Activated CD8-positive, alpha-beta memory T cell treated with anti-CD3 and anti-CD28 coated beads, Interleukin-2, amount 50 U/mL, for 24 hours (primary cell): Measurements from ENCODE around the gene RAB3GAP1.
"Not testable (repeated sequence)": the region's sequence is repeated elsewhere in the genome, so short reads cannot be mapped to it uniquely, and the experiment has no call there.

ENCODE experiments used
- DNase-seq: peaks from one replicate; pipeline ENCODE4 v3.0.0-alpha.2; 2020; ENCODE audit errors: extremely low read depth

Gene RAB3GAP1

GRCh38 chr2:135055182-135055786, 3.2 kb downstream of the RAB3GAP1 start:
- no peak for DNase-seq

GRCh38 chr2:135056790-135057189, 4.7 kb downstream of the RAB3GAP1 start:
- no peak for DNase-seq

- DNase-seq = no peak
These were observed 7.5 kb downstream of the RAB3GAP1 start for GRCh38 chr2:135059577-135059976.

- no peak for DNase-seq
These were observed 11.1 kb downstream of the RAB3GAP1 start for GRCh38 chr2:135063210-135063609.

- DNase-seq = no peak
These were observed 12.1 kb downstream of the RAB3GAP1 start for GRCh38 chr2:135064149-135064548.

GRCh38 chr2:135066710-135067109, 14.6 kb downstream of the RAB3GAP1 start:
- no peak for DNase-seq

- no peak for DNase-seq
These were observed 20.3 kb downstream of the RAB3GAP1 start for GRCh38 chr2:135072125-135072997.

GRCh38 chr2:135074216-135074615, 22.1 kb downstream of the RAB3GAP1 start:
- no peak for DNase-seq

GRCh38 chr2:135076556-135076955, 24.5 kb downstream of the RAB3GAP1 start:
- no peak for DNase-seq

- no peak for DNase-seq
These were observed 26.3 kb downstream of the RAB3GAP1 start for GRCh38 chr2:135078417-135078816.

- DNase-seq = no peak
These were observed 34.1 kb downstream of the RAB3GAP1 start for GRCh38 chr2:135086222-135086621.

- DNase-seq = not testable (repeated sequence)
These were observed 37.5 kb downstream of the RAB3GAP1 start for GRCh38 chr2:135089597-135089996.

GRCh38 chr2:135091681-135092080, 39.6 kb downstream of the RAB3GAP1 start:
- no peak for DNase-seq

GRCh38 chr2:135093193-135093592, 41.1 kb downstream of the RAB3GAP1 start:
- DNase-seq = no peak

- DNase-seq = no peak
These were observed 41.7 kb downstream of the RAB3GAP1 start for GRCh38 chr2:135093670-135094330.

- DNase-seq = no peak
These were observed 42.4 kb downstream of the RAB3GAP1 start for GRCh38 chr2:135094508-135094907.

- DNase-seq = no peak
These were observed 43.5 kb downstream of the RAB3GAP1 start for GRCh38 chr2:135095591-135095990.

GRCh38 chr2:135096665-135097446, 44.8 kb downstream of the RAB3GAP1 start:
- DNase-seq = no peak

GRCh38 chr2:135097532-135098231, 45.6 kb downstream of the RAB3GAP1 start:
- DNase-seq = no peak

- no peak for DNase-seq
These were observed 47.9 kb downstream of the RAB3GAP1 start for GRCh38 chr2:135099802-135100483.

GRCh38 chr2:135103843-135104242, 51.8 kb downstream of the RAB3GAP1 start:
- no peak for DNase-seq
